Measurements from ENCODE around the gene PFN1. TPM values are rescaled to one million over a fixed set of nuclear protein-coding genes. Genes with fewer than 3 reads are reported as not detected.

The PFN1 gene
- total and polyA plus RNA-seq, 2 donors (not counting 3 experiments of a cell fraction or from before 2014, with no cell fraction given) = 1,191 to 1,577 TPM

DNA sequence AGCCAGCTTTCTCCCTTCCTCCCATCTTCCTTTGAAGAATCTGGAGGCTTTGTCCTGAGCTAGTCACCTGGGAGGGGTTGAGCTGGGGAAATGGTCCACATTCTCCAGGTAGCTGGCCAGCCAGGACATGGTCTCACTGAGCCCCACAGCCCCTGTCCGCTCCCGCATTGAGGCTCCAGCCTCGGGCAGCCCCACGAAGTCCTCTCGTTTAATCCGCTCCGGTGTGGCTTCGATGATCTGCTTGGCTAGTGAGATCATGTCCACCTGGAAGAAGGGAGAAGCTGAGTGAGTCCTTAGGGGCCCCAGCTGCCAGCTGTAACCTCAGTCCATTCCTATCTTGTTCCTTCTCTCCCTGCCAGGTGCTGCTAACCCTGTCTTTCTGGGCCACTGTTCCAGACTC lies 21.9 kb upstream of the PFN1 start:
- intact Hi-C loops (cut with micrococcal nuclease) = no loop called here
- no peaks in the 10 kb centered on the region for H4K20me1 ChIP-seq (replicated peaks; ENCODE audit: control insufficient read depth, extremely low read depth, insufficient read depth, low read length)
- H3K79me2 ChIP-seq (ENCODE audit: control insufficient read depth, insufficient read depth, low read length) = peaks cover 7% of the 10 kb centered on the region
- no peak for FAIRE-seq
- ChIA-PET CTCF (interaction anchor here (0.7 to 1.8 kb wide), 3 partner anchors 11 to 61 kb away, joined by 3 to 5 read pairs (median 4); no protein-coding TSS in a partner anchor), POLR2A (interaction anchor here (1.2 kb wide), 1 partner anchor 61 kb away, joined by 3 read pairs; no protein-coding TSS in a partner anchor)
- no peak for DNase-seq (ENCODE audit: low read depth, low spot score)
- dilution Hi-C loops (cut with MboI; ENCODE audit: extremely low pct_ligation_motif_present, low sequenced_read_pairs) = no loop called here
- BruUV-seq (replicated peaks) = no TSS peak
- no peak overlapping the region for H3K9ac ChIP-seq (replicated peaks; ENCODE audit: extremely low read depth, insufficient read depth, low read length)
- no peak overlapping the region for H3K27ac ChIP-seq (ENCODE audit: insufficient read depth, low read depth, low read length)
- peaks cover 10 to 36% of the 10 kb centered on the region in 2 experiments for H3K36me3 ChIP-seq (ENCODE audit: control insufficient read depth in 2 of 2, extremely low read depth in 1 of 2, insufficient read depth in 2 of 2, low read length in 2 of 2)
- no peaks in the 10 kb centered on the region for H3K9me3 ChIP-seq (replicated peaks; ENCODE audit: control insufficient read depth, insufficient read depth, low read length)
- H2AFZ ChIP-seq (ENCODE audit: low read depth, low read length) = no peak overlapping the region
- H3K4me3 ChIP-seq (replicated peaks in 1 of 3; ENCODE audit: insufficient read depth in 1 of 3, low read depth in 1 of 3, low read length in 3 of 3) = no peak overlapping the region
- H3K9me1 ChIP-seq (replicated peaks; ENCODE audit: control insufficient read depth, extremely low read depth, insufficient read depth, low read length) = no peaks in the 10 kb centered on the region
- no peaks in the 10 kb centered on the region for H3K27me3 ChIP-seq (ENCODE audit: control insufficient read depth in 2 of 2, insufficient read depth in 2 of 2, low read length in 2 of 2)
- H3K4me1 ChIP-seq (ENCODE audit: control insufficient read depth, extremely low read depth, insufficient read depth, low read length) = peaks cover 24% of the 10 kb centered on the region
- TF ChIP-seq JUN (IDR thresholded peaks at IDR 0.05; ENCODE audit: borderline replicate concordance, insufficient read depth, insufficient read length, low read depth) = no peak
- no peak for TF ChIP-seq MAX (IDR thresholded peaks at IDR 0.05; ENCODE audit: insufficient read depth, insufficient read length)
- TF ChIP-seq CTCF (IDR thresholded peaks at IDR 0.05; ENCODE audit: extremely low read depth in 1 of 2, insufficient read depth in 1 of 2, low read depth in 1 of 2, low read length in 2 of 2) = no peak
- TF ChIP-seq POLR2A (IDR thresholded peaks at IDR 0.05; ENCODE audit: low read depth, low read length) = no peak
- no peak for TF ChIP-seq EZH2 (IDR thresholded peaks at IDR 0.05; ENCODE audit: borderline replicate concordance, low read depth, low read length, severe bottlenecking)
- TF ChIP-seq MYC (IDR thresholded peaks at IDR 0.05; ENCODE audit: low read depth, low read length) = no peak
- TF ChIP-seq POLR2AphosphoS5 (IDR thresholded peaks at IDR 0.05; ENCODE audit: insufficient read depth, low read depth, low read length) = no peak
- no peak for TF ChIP-seq FOS (IDR thresholded peaks at IDR 0.05; ENCODE audit: borderline replicate concordance, insufficient read depth, low read length)
- no peak for TF ChIP-seq GATA2 (IDR thresholded peaks at IDR 0.05; ENCODE audit: insufficient read depth, insufficient read length, low read depth, low read length)
- no peak overlapping the region for H3K4me2 ChIP-seq (ENCODE audit: insufficient read depth, low read length)

Measured in endothelial cell of umbilical vein (primary cell).